ENCODE measurements around the gene SUPT16H.

GRCh38 chr14:21334202-21334906, 49.5 kb downstream of the SUPT16H start:
- TF ChIP-seq FOXP2 (optimal IDR thresholded peaks at IDR 0.05; ENCODE audit: control extremely low read depth, extremely low read length, insufficient read depth), result no peak
- TF ChIP-seq EZH2 (IDR thresholded peaks at IDR 0.05), result no peak
